HCT116 (cell line): Measurements from ENCODE around the gene SLC25A6. TPM values are rescaled to one million over a fixed set of nuclear protein-coding genes. Genes with fewer than 3 reads are reported as not detected.

Source experiments
- ATAC-seq: fragments of 200-7000 bp; cut with Tn5 transposase; 2 replicates; pipeline ENCODE4 v1.9.1; 2020; ENCODE audit warnings: mild to moderate bottlenecking, moderate library complexity
- BruUV-seq: library from RNA; stranded (reverse); fragments of 400-500 nt; replicated peaks from 2 replicates; lab custom pipeline; 2021; lab: Mats Ljungman, UMichigan
- CTCF ChIA-PET: fragments of 300-600 bp; sonication (Branson Sonifier 250); formaldehyde crosslinking; loops from one replicate; lab custom pipeline; 2021; ENCODE audit warnings: antibody characterized with exemption; lab: Charles Lee
- POLR2A ChIA-PET: fragments of 300-600, 350-600 bp; sonication (Branson Sonifier 250); formaldehyde crosslinking; loops from one replicate; lab custom pipeline; 2021; ENCODE audit warnings: antibody characterized with exemption; lab: Charles Lee
- RAD21 ChIA-PET, 2 experiments: fragments of 300-600 bp; sonication (Branson Sonifier 250); formaldehyde crosslinking; loops; one replicate each; lab custom pipeline; 2023; ENCODE audit warnings: low total read pairs in 2 of 2; ENCODE audit not compliant: uncharacterized antibody in 2 of 2, unreplicated experiment in 2 of 2, low non-redundant PET in 1 of 2; lab: Charles Lee
- DNase-seq: peaks from one replicate; pipeline ENCODE4 v3.0.0-alpha.2; 2010; ENCODE audit warnings: low read depth, low spot score
- H2AFZ ChIP-seq: fragments of 200-600 bp; shearing (Covaris generic), sonication (generic); 2 replicates; pipeline ENCODE4 v1.6.1; 2017; ENCODE audit warnings: low read depth, mixed run types, mixed read lengths, antibody characterized with exemption, low read length; ENCODE audit not compliant: poor library complexity, severe bottlenecking
- H3K27ac ChIP-seq: 2 replicates; pipeline ENCODE4 v1.5.1; 2012; ENCODE audit warnings: low read depth, low read length
- H3K27me3 ChIP-seq: fragments of 200-600 bp; sonication (generic); 2 replicates; pipeline ENCODE4 v1.6.1; 2016; ENCODE audit warnings: mixed run types, low read length, mixed read lengths; ENCODE audit not compliant: insufficient read depth
- H3K36me3 ChIP-seq, 2 experiments: fragments of 200-500 bp in 1 of 2; fragments of 200-600 bp in 1 of 2; sonication (Bioruptor generic) in 1 of 2; sonication (generic) in 1 of 2; 2 replicates each; pipeline versions ENCODE4 v1.5.1 to v1.6.1; 2014 to 2016; ENCODE audit warnings: low read length in 2 of 2, inconsistent platforms in 1 of 2, mixed read lengths in 1 of 2, mixed run types in 1 of 2; ENCODE audit not compliant: insufficient read depth in 2 of 2, control insufficient read depth in 1 of 2
- H3K4me1 ChIP-seq, 2 experiments: fragments of 200-600 bp in 1 of 2; sonication (generic) in 1 of 2; 2 replicates each; pipeline versions ENCODE4 v1.5.1 to v1.6.1; 2012 to 2017; ENCODE audit warnings: low read length in 2 of 2, inconsistent platforms in 1 of 2, mild to moderate bottlenecking in 1 of 2, mixed read lengths in 1 of 2, mixed run types in 1 of 2, moderate library complexity in 1 of 2; ENCODE audit not compliant: insufficient read depth in 2 of 2, control insufficient read depth in 1 of 2
- H3K4me2 ChIP-seq: fragments of 200-600 bp; sonication (generic); 2 replicates; pipeline ENCODE4 v1.6.1; 2017; ENCODE audit warnings: mixed run types, low read length, mixed read lengths
- H3K4me3 ChIP-seq, 2 experiments: fragments of 200-600 bp in 1 of 2; sonication (generic) in 1 of 2; replicated peaks in 1 of 2; 2 replicates each; pipeline ENCODE4 v1.5.1; 2011 to 2016; ENCODE audit warnings: low read length in 2 of 2, control low read depth in 1 of 2, low read depth in 1 of 2, mild to moderate bottlenecking in 1 of 2, mixed read lengths in 1 of 2, mixed run types in 1 of 2
- H3K79me2 ChIP-seq: fragments of 200-600 bp; sonication (generic); 2 replicates; pipeline ENCODE4 v1.6.1; 2017; ENCODE audit warnings: mild to moderate bottlenecking, mixed run types, low read length, moderate library complexity, mixed read lengths; ENCODE audit not compliant: insufficient read depth
- H3K9ac ChIP-seq: fragments of 200-600 bp; sonication (generic); 2 replicates; pipeline ENCODE4 v1.6.1; 2016; ENCODE audit warnings: low read length, mixed read lengths
- H3K9me2 ChIP-seq: fragments of 200-600 bp; sonication (generic), shearing (Covaris generic); 2 replicates; pipeline ENCODE4 v1.6.1; 2017; ENCODE audit warnings: mixed run types, mild to moderate bottlenecking, moderate library complexity; ENCODE audit not compliant: insufficient read depth
- H3K9me3 ChIP-seq, 2 experiments: fragments of 200-500 bp in 1 of 2; fragments of 200-600 bp in 1 of 2; sonication (Bioruptor generic) in 1 of 2; sonication (generic) in 1 of 2; 2 replicates each; pipeline ENCODE4 v1.6.1; 2014 to 2017; ENCODE audit warnings: low read length in 2 of 2, mixed read lengths in 2 of 2, inconsistent platforms in 1 of 2, low read depth in 1 of 2, mild to moderate bottlenecking in 1 of 2, mixed run types in 1 of 2, moderate library complexity in 1 of 2; ENCODE audit not compliant: control insufficient read depth in 1 of 2, insufficient read depth in 1 of 2
- H4K20me1 ChIP-seq: fragments of 200-600 bp; sonication (generic), shearing (Covaris generic); 2 replicates; pipeline ENCODE4 v1.6.1; 2017; ENCODE audit warnings: mixed run types, mild to moderate bottlenecking, moderate library complexity; ENCODE audit not compliant: insufficient read depth
- CBX3 ChIP-seq: IDR thresholded peaks from 2 replicates; pipeline ENCODE4 v1.6.1; 2012; ENCODE audit warnings: low read depth
- CEBPB ChIP-seq: IDR thresholded peaks from 2 replicates; pipeline ENCODE4 v1.6.1; 2012; ENCODE audit warnings: low read depth
- EGR1 ChIP-seq: IDR thresholded peaks from 2 replicates; pipeline ENCODE4 v1.6.1; 2012; ENCODE audit warnings: low read depth
- EZH2phosphoT487 ChIP-seq: fragments of 200-600 bp; IDR thresholded peaks from 2 replicates; pipeline ENCODE4 v1.6.1; 2018; ENCODE audit warnings: antibody characterized with exemption, borderline replicate concordance
- FOSL1 ChIP-seq: IDR thresholded peaks from 2 replicates; pipeline ENCODE4 v1.6.1; 2012; ENCODE audit warnings: low read depth
- JUND ChIP-seq: IDR thresholded peaks from 2 replicates; pipeline ENCODE4 v1.6.1; 2012
- POLR2AphosphoS5 ChIP-seq: IDR thresholded peaks from 2 replicates; pipeline ENCODE4 v1.6.1; 2011; ENCODE audit warnings: mild to moderate bottlenecking, low read depth, low read length, moderate library complexity
- RAD21 ChIP-seq: IDR thresholded peaks from 2 replicates; pipeline ENCODE4 v1.6.1; 2012; ENCODE audit warnings: low read depth, mild to moderate bottlenecking
- SRF ChIP-seq: IDR thresholded peaks from 2 replicates; pipeline ENCODE4 v1.6.1; 2012; ENCODE audit warnings: low read depth
- ZBTB33 ChIP-seq: IDR thresholded peaks from 2 replicates; pipeline ENCODE4 v1.6.1; 2011; ENCODE audit warnings: mild to moderate bottlenecking, low read length, moderate library complexity; ENCODE audit not compliant: insufficient replicate concordance; ENCODE audit errors: extremely low read depth
- intact Hi-C: fragments of 100-400 bp; cut with micrococcal nuclease; formaldehyde crosslinking; loops from 2 replicates; pipeline ENCODE4 v1.10.0; 2022
- total RNA-seq: library from RNA; stranded (reverse); gene quantifications from one replicate; pipeline ENCODE4 v1.2.1, GENCODE V29; 2021; ENCODE audit not compliant: unreplicated experiment
- TF ChIP-seq, protein P1 (sequence below): IDR thresholded peaks from 2 replicates; pipeline ENCODE4 v1.6.1; 2012

SLC25A6 gene
- total RNA-seq, 1 experiment from 2014 or later, result 398 TPM

DNA sequence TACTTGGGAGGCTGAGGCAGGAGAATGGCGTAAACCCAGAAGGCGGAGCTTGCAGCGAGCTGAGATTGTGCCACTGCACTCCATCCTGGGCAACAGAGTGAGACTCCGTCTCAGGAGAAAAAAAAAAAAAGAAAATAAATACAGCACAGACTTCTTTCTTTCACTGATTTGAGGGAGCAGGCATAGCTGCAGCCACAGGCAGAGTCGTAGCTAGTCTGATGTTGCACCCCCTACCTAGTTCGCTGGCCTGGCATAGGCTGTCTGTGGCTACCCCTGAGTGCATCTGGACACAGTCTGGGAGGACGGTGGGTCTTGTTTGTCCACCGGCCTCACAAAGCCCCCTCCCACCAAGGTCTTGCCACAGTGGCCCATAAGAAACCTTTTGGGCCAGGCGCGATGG, 33.9 kb downstream of the SLC25A6 start:
- CTCF ChIA-PET, result no interaction called here
- peaks cover 6 to 15% of the 10 kb centered on the region in 2 experiments; a peak in 2 of 4 replicates for H3K4me1 ChIP-seq
- intact Hi-C loops, result no loop called here
- BruUV-seq, result no TSS peak
- TF ChIP-seq, protein P1, sequence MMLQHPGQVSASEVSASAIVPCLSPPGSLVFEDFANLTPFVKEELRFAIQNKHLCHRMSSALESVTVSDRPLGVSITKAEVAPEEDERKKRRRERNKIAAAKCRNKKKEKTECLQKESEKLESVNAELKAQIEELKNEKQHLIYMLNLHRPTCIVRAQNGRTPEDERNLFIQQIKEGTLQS, result no peak
- TF ChIP-seq EZH2phosphoT487 (no peak), CEBPB (no peak), EGR1 (no peak), POLR2AphosphoS5 (no peak), FOSL1 (no peak), SRF (no peak), CBX3 (no peak), JUND (no peak), ZBTB33 (no peak), RAD21 (no peak)
- RAD21 ChIA-PET, result no interaction called here
- POLR2A ChIA-PET, result no interaction called here
- H2AFZ ChIP-seq, result no peak overlapping the region
- no peaks in the 10 kb centered on the region for H4K20me1 ChIP-seq
- no peaks in the 10 kb centered on the region for H3K79me2 ChIP-seq
- H3K36me3 ChIP-seq, result no peaks in the 10 kb centered on the region
- no peaks in the 10 kb centered on the region for H3K9me2 ChIP-seq
- no peak overlapping the region for H3K9ac ChIP-seq
- DNase-seq (no peak), ATAC-seq (no peak)
- H3K4me3 ChIP-seq, result no peak overlapping the region
- no peak overlapping the region for H3K27ac ChIP-seq
- H3K27me3 ChIP-seq, result no peaks in the 10 kb centered on the region
- no peak overlapping the region for H3K4me2 ChIP-seq
- H3K9me3 ChIP-seq, result no peaks in the 10 kb centered on the region
